GM18505 (cell line): ENCODE measurements around the gene MTREX.

Source experiments
- ATAC-seq: cut with Tn5 transposase; IDR thresholded peaks from one replicate; pipeline ENCODE4 v1.9.1; 2021; ENCODE audit not compliant: unreplicated experiment
- POLR2A ChIP-seq: IDR thresholded peaks from 4 replicates; pipeline ENCODE4 v1.6.1; 2011; ENCODE audit warnings: borderline replicate concordance; ENCODE audit not compliant: insufficient read depth, insufficient read length; ENCODE audit errors: extremely low read depth

The MTREX gene

DNA sequence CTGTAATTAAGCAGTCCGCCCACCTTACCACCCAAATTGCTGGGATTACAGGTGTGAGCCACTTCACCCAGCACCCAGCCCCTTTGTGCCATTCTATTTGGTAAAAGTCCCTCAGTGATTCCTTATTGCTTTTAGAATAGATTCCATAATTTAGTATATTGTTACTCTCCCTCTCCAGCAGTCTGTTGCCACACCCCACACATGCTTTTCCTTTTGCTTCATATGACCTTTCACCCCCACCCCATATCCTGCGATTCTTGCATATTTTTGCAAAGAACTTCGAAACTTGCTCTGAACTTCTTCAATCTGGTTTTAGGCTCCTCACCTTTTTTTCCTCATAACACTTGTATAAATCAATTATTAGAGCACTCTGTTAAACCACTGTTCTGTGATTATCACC is 100.2 kb downstream of the MTREX start:
- TF ChIP-seq POLR2A = no peak
- ATAC-seq = no peak

DNA sequence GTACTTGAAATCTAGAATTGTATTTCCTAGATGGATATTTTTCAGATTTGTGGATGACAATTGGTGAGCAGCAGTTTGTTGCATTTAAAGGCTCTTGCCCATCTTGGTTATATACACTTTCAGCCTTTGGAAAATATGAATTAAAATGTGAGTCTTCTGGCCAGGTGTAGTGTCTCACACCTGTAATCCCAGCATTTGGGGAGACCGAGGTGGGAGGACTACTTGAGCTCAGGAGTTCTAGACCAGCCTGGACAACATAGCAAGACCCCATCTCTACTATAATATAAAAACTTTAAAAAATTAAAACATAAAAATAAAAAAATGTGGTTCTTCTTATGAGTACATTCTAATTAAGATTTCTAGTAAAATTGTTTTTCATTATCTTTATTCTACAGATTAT is 102.0 kb downstream of the MTREX start:
- no peak for TF ChIP-seq POLR2A
- no peak for ATAC-seq

DNA sequence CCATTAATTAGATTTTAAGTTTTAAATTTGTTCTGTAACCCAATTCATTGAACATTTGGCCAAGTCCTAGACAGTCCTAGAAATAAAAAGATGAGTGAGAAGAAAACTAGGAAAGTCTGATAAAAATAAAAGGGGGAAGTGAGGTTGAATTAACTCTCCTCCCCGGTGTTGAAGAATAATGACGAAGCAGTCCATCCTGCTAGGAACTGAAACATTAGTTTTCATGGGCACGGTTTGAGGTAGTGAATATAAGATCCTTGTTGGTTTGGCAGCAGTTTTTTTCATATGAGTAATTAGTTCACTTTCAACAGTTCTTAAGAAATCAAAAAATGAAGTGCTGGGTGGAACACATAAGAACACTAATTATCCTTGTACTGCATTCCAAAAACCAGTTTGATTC is 103.1 kb downstream of the MTREX start:
- TF ChIP-seq POLR2A = no peak
- ATAC-seq = no peak

DNA sequence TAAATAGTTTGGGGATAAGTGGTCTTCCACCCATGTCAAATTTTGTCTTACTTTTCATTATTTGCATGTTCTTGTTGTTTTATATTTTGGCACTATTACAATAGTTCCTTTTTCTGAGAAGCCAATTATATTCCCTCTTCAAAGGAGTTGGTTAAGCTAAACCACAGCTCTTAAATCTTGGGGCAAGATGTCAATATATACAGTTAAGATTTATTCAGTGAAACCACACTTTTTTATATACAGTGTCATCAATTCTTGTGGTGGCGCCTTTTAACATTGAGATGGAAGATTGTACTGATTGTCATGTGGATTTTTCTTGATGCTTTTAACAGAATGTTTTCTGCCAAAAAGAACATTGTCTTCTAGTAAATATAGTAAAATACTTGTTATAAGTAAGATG is 104.1 kb downstream of the MTREX start:
- no peak for TF ChIP-seq POLR2A
- ATAC-seq = no peak

DNA sequence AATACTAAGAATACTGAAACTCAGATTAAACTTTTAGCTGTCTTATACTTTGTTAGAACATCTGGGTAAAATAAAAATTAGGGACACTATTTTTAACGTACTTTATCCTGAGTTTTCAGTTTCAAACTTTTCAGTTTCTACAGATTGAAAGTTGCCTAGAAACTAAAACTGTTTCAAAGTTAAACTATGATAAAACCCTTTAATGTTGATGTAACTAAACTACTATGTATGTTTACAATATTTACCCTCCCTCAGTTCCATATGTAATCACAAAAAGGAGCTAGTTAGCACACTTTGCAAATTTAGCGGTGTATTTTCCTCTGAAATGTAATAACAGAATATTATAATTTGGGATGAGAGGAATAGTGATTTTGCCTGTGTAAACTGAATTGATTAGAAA is 105.9 kb downstream of the MTREX start:
- no peak for TF ChIP-seq POLR2A
- no peak for ATAC-seq

DNA sequence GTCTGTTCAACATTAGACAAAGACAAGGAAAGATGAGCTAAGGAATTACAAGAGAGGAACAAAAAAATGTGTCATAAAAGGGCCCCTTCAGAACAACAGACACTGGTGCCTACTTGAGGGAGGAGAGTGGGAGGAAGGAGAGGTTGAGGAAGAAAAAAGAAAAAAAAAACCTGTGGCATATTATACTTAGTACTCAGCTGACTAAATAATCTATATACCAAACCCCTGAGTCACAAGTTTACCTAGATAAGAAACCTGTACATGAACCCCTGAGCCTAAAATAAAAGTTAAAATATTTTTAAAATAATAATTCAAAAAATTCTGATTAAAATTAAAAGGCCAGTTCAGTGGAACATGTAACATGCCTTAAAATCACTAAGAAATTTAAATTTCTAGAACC is 107.3 kb downstream of the MTREX start:
- ATAC-seq = no peak
- TF ChIP-seq POLR2A = no peak

DNA sequence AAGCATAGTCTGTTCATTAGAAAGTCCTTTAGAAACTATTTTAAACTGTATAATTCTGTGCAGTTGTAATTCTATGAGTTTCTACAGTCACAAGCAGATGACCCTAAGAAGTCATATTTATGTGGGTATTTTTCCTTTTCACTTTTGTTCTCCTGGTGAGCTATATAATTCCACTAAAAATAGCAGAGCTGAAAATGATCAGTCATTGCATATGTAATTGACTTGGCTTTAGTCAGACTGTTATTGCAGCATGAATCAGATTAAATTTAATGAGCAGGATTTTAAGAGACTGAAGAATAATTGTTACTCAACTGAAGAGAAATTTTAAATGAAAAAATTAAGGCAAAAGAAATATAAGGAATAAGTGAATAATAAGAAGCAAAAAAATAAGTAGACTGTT is 108.5 kb downstream of the MTREX start:
- ATAC-seq = no peak
- TF ChIP-seq POLR2A = no peak

DNA sequence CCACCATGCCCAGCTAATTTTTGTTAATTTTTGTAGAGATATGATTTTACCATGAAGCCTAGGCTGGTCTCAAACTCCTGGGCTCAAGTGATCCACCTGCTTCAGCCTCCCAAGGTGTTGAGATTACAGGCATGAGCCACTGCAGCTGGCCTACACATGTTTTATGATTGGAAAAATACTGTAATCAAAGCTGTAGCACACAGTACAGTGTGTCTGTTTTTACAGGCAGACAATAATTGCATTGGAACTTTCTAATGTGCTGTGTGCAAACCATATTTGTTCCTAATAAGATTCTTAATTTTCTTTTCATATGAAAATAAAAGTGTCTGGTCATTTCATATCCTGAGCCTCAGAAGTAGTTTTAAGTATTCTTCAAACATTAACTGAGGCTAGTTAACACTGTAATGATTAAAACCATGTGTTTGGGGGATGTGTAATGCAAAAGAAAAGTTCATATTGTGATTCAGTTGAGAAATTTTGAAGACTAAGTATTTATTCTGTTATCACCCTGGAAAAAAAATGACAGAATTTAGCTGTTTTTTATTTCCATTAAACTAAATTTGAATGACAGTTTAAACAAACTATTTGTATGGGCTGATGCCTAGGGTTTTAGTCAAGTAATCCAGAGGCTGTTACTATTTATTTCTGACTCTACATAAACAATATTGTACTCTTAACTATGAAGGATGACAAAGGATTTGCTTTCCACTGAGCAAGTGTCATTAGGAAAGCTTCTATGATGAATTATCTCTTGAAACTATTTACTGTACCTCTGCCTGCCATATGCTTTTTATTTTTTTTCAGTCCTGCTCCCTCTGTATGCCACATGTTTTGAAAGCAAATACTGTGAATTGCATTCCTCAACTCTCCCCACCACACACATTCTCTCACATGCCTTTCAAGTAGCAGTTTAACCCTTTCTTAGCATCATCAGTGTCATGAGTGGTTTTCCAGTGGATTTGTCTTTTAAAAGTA is 111.5 kb downstream of the MTREX start:
- ATAC-seq = no peak
- no peak for TF ChIP-seq POLR2A

DNA sequence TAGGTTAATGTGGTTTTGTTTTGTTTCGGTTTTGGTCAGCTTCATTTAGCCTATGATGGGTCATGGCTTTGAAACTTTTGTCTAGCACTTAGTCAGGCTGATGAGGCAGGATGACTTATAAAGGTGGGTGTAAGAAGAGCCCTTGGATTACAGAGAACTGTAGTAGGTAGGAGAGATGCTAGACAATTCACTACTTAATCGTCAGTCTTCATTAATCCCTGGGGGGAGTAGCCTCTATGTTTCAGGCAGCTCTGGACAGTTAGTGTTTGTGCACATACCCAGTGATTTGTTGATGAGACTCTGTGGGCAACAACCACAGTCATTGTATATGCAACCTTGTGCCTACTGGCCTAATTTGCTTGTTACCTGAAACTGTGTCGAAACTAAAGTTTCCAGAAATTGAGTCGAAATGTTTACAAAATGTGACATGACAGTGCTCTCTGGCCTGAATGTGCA is 113.3 kb downstream of the MTREX start:
- TF ChIP-seq POLR2A = no peak
- ATAC-seq = peak; percentile 95

DNA sequence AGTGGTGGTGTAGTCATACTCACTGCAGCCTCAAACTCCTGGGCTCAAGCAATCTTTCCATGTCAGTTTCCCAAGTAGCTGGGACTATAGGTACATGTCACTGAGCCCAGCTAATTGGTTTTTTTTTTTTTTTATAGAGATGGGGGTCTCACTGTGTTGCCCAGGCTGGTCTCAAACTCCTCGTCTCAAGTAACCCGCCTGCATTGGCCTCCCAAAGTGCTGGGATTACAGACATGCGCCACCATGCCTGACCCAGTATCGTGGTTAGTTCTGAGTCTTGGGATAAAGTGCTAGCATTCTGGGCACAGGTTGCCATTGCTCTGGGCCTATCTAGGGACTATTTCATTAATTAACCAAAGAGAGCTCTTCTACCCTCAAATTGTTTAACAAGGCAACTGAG is 118.7 kb downstream of the MTREX start:
- no peak for TF ChIP-seq POLR2A
- no peak for ATAC-seq

DNA sequence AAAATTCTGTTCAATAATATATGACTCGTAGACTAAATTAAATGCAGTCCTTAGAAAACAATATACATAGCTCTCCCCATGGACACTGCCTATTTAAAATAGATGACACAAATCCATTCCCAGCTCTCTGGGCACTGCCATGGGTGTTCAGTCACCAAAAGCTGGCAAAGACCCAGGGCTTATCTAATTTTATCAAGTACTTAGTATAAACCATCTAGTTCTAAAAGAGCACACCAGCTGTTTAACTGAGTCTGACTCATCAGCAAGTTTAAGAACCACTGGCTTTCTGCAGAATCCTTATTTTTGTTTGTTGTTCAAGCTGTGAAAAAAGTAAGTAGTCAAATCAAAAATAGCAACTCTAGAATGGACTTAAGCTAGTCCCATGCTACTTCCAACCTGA is 119.4 kb downstream of the MTREX start:
- no peak for ATAC-seq
- no peak for TF ChIP-seq POLR2A

DNA sequence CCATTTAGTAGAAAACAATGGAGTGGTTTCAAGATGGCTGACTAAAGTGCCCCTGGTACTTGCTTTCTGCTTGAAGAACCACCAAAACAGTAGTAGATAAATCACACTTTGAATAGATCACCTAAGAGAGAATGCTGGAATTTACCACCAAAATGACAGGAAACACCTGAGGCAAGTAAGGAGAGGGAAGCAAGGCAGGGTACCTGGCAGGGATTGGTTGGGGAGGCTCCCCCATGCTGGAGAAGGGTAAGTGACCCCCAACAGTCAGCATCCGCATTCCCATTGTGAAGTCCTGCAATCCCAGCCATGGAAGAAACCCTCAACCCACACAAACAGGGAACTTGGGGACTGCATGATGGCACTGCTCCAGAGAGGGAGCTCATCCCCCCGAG is 121.4 kb downstream of the MTREX start:
- no peak for ATAC-seq
- no peak for TF ChIP-seq POLR2A

DNA sequence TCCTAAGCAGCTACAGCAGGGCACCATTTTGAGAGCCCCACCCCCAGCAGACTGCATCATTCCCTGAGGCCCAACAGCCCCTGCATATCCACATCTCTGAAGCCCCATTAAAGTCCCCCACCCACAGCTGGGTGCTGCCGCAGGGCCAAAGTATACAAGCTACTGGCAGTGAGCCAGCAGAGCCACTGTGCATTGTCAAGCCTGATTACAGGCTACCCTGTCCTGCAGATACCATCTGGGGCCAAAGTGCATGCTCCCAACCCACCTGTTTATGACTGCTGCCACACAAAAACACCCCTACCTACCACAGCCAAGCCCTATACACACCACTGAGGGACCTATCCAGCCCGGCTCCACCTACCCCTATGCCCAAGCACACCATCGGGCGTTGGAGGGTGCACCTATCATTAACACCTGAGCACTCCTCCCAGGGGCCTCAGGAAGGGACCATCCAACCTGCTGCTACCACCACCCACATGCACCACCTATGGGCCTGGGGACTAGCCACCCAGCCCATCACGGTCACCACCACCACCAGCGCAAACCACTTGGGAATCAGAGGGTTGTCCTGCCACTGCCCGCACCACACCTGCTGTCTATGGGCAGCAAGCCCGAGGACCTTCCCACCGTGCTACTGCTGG is 121.9 kb downstream of the MTREX start:
- TF ChIP-seq POLR2A = no peak

DNA sequence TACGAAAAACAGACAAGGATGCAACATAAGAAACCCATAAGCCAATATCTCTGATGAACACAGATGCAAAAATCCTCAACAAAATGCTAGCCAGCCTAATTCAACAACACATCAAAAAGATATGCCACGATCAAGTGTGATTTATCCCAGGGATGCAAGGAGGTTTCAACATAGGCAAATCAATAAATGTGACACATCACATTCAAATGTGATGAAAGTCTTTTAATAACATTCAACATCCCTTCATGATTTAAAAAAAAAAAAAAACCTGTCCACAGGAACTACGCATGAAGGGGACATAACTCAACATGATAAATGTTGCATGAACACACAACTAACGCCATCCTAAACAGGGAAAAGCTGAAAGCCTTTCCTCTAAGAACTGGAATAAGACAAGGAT is 124.8 kb downstream of the MTREX start:
- ATAC-seq = no peak
- TF ChIP-seq POLR2A = no peak

More for the DNA sequence above, 121.9 kb downstream of the MTREX start:
- no peak for ATAC-seq
